ENCODE data around the gene SLC13A5.

- TF ChIP-seq CTCF (IDR thresholded peaks at IDR 0.05) = no peak
- no peak for TF ChIP-seq POLR2A (IDR thresholded peaks at IDR 0.05)
These were observed 30.8 kb downstream of the SLC13A5 start for GRCh38 chr17:6682339-6682738.

Data from tibial nerve (tissue), 3 donors.